ENCODE measurements around the gene ABCA5. TPM values are rescaled to one million over a fixed set of nuclear protein-coding genes. Genes with fewer than 3 reads are reported as not detected.

The ABCA5 gene
- polyA plus RNA-seq, 1 donor (not counting 4 experiments of a cell fraction or from before 2014, with no cell fraction given), result 11.1 TPM

- no peak overlapping the region for H3K4me2 ChIP-seq (ENCODE audit: control insufficient read depth, extremely low read depth, insufficient read depth, low read depth, low read length)
- H3K27me3 ChIP-seq (ENCODE audit: control insufficient read depth, extremely low read depth, insufficient read depth, low read length), result no peaks in the 10 kb centered on the region
- peaks cover 11% of the 10 kb centered on the region for H3K4me1 ChIP-seq (ENCODE audit: control insufficient read depth, extremely low read depth, insufficient read depth, low read length)
- dilution Hi-C loops (cut with MboI; ENCODE audit: extremely low pct_ligation_motif_present, low sequenced_read_pairs), result no loop called here
- no peak overlapping the region for H3K4me3 ChIP-seq (ENCODE audit: control insufficient read depth in 2 of 3, extremely low read depth in 1 of 3, insufficient read depth in 2 of 3, low read depth in 1 of 3, low read length in 3 of 3)
- H3K9me3 ChIP-seq (ENCODE audit: control insufficient read depth, low read depth, low read length), result no peaks in the 10 kb centered on the region
- H2AFZ ChIP-seq (ENCODE audit: control insufficient read depth, low read length), result no peak overlapping the region
- no peaks in the 10 kb centered on the region for H4K20me1 ChIP-seq (ENCODE audit: control insufficient read depth, extremely low read depth, insufficient read depth, low read length)
- FAIRE-seq (peak; percentile 23), DNase-seq (ENCODE audit: low read depth, low spot score) (no peak)
- no peaks in the 10 kb centered on the region for H3K79me2 ChIP-seq (ENCODE audit: control insufficient read depth, insufficient read depth, low read length)
- H3K9ac ChIP-seq (ENCODE audit: control insufficient read depth, extremely low read depth, insufficient read depth, low read length), result no peak overlapping the region
- no peaks in the 10 kb centered on the region for H3K36me3 ChIP-seq (ENCODE audit: control insufficient read depth in 2 of 2, extremely low read depth in 1 of 2, insufficient read depth in 2 of 2, low read length in 2 of 2)
- H3K9me1 ChIP-seq (ENCODE audit: control insufficient read depth, extremely low read depth, insufficient read depth, low read length), result no peaks in the 10 kb centered on the region
- no peak overlapping the region for H3K27ac ChIP-seq (ENCODE audit: control insufficient read depth, insufficient read depth, low read length)
- TF ChIP-seq EZH2 (IDR thresholded peaks at IDR 0.05; ENCODE audit: low read length), result no peak
- no peak for TF ChIP-seq CTCF (optimal IDR thresholded peaks at IDR 0.05 in 1 of 3, IDR thresholded peaks at IDR 0.05 in 1 of 3, conservative IDR thresholded peaks at IDR 0.05 in 1 of 3; ENCODE audit: extremely low read depth in 1 of 3, insufficient read depth in 2 of 3, low read length in 3 of 3)
Observed at GRCh38 chr17:69314246-69315065, 12.5 kb downstream of the ABCA5 start.

- Histone ChIP-seq H3K4me2 (ENCODE audit: control insufficient read depth, extremely low read depth, insufficient read depth, low read depth, low read length) (no peak overlapping the region), H3K4me3 (ENCODE audit: control insufficient read depth in 2 of 3, extremely low read depth in 1 of 3, insufficient read depth in 2 of 3, low read depth in 1 of 3, low read length in 3 of 3) (no peak overlapping the region), H3K27ac (ENCODE audit: control insufficient read depth, insufficient read depth, low read length) (no peak overlapping the region), H3K9ac (ENCODE audit: control insufficient read depth, extremely low read depth, insufficient read depth, low read length) (no peak overlapping the region), H3K27me3 (ENCODE audit: control insufficient read depth, extremely low read depth, insufficient read depth, low read length) (no peaks in the 10 kb centered on the region), H3K36me3 (ENCODE audit: control insufficient read depth in 2 of 2, extremely low read depth in 1 of 2, insufficient read depth in 2 of 2, low read length in 2 of 2) (peaks cover 0 to 2% of the 10 kb centered on the region in 2 experiments), H3K79me2 (ENCODE audit: control insufficient read depth, insufficient read depth, low read length) (no peaks in the 10 kb centered on the region), H2AFZ (ENCODE audit: control insufficient read depth, low read length) (no peak overlapping the region), H3K4me1 (ENCODE audit: control insufficient read depth, extremely low read depth, insufficient read depth, low read length) (no peaks in the 10 kb centered on the region), H4K20me1 (ENCODE audit: control insufficient read depth, extremely low read depth, insufficient read depth, low read length) (no peaks in the 10 kb centered on the region), H3K9me1 (ENCODE audit: control insufficient read depth, extremely low read depth, insufficient read depth, low read length) (no peaks in the 10 kb centered on the region), H3K9me3 (ENCODE audit: control insufficient read depth, low read depth, low read length) (no peaks in the 10 kb centered on the region)
- dilution Hi-C loops (cut with MboI; ENCODE audit: extremely low pct_ligation_motif_present, low sequenced_read_pairs), result no loop called here
- FAIRE-seq (no peak), DNase-seq (ENCODE audit: low read depth, low spot score) (no peak)
- TF ChIP-seq CTCF (optimal IDR thresholded peaks at IDR 0.05 in 1 of 3, IDR thresholded peaks at IDR 0.05 in 1 of 3, conservative IDR thresholded peaks at IDR 0.05 in 1 of 3; ENCODE audit: extremely low read depth in 1 of 3, insufficient read depth in 2 of 3, low read length in 3 of 3) (no peak), EZH2 (IDR thresholded peaks at IDR 0.05; ENCODE audit: low read length) (no peak)
Observed at GRCh38 chr17:69305177-69305576, 21.8 kb downstream of the ABCA5 start.

Data from keratinocyte (primary cell).